ENCODE data around the gene CAPN9.

Gene CAPN9

GRCh38 chr1:230849451-230850224, 102.5 kb downstream of the CAPN9 start:
- DNase-seq (ENCODE audit: low read depth in 2 of 2) = no peak

- DNase-seq (ENCODE audit: low read depth in 2 of 2) = no peak
Observed at GRCh38 chr1:230850547-230850946, 103.4 kb downstream of the CAPN9 start.

GRCh38 chr1:230851291-230851691, 104.1 kb downstream of the CAPN9 start:
- DNase-seq (ENCODE audit: low read depth in 2 of 2) = no peak

Data from stimulated activated CD8-positive, alpha-beta memory T cell treated with anti-CD3 and anti-CD28 coated beads, Interleukin-7, amount 100 ng/mL, for 1 hour (primary cell).